Measurements from ENCODE around the gene GIGYF2.
"Not testable (repeated sequence)": the region's sequence is repeated elsewhere in the genome, so short reads cannot be mapped to it uniquely, and the experiment has no call there.

The GIGYF2 gene

DNA sequence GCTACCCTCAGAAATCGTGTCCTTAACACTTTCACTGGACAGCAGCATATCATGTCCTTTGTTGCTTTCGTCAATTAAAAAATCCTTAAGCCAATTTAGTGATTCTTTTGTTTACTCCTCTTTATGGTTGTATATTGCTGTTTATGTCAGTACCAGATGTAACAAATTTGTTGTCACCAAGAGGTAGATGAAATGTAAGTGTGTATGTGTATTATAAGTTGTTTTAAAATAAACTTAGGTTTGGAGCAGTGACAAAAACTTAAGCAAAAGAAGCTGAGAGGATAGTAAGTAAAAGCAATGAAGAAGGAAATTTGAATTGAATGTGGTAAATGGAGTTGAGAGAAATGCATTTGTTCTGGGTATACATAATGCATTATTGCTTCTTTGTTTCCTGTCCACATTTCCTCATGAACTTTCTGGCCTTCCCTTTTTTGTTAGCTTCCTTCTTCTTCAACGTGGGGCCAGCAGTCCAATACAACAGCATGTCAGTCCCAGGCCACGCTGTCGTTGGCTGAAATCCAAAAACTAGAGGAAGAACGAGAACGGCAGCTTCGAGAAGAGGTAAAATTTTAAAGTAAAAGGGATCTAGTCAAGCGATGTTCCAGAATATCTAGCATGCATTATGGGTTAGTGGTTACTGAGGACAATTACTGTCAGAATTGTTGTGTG lies 142.4 kb downstream of the GIGYF2 start:
- peaks cover 14% of the 10 kb centered on the region for H3K36me3 Mint-ChIP-seq
- H3K27me3 Mint-ChIP-seq = no peaks in the 10 kb centered on the region
- peak overlapping the region; percentile 79 for H3K27ac Mint-ChIP-seq
- H3K9me3 Mint-ChIP-seq (ENCODE audit: low read depth) = no peaks in the 10 kb centered on the region
- no peak overlapping the region for H3K4me3 Mint-ChIP-seq
- H3K4me1 Mint-ChIP-seq (ENCODE audit: low read depth) = peaks cover 33% of the 10 kb centered on the region

DNA sequence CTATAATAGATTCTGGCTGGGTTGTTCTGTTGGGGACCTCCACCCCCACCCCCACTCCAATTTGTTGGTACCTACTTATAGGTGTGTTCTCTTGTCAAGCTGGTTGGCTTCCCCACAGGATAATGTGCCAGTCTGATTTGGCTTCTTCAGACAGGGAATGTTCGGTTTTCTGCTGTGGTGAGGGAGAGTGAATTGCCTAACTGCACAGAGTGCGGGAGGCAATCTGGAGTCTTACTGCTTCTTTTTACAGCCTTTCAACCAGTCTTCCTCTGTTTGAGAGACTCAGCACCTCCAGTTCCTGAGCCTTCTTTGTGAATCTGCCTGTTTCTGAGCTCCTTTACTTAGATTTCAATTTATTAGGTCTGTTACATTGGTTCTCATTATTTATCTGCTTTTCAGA lies 145.6 kb downstream of the GIGYF2 start:
- Mint-ChIP-seq H3K9me3 (ENCODE audit: low read depth) (no peaks in the 10 kb centered on the region), H3K27ac (no peak overlapping the region), H3K4me3 (no peak overlapping the region), H3K27me3 (no peaks in the 10 kb centered on the region), H3K36me3 (peaks cover 11% of the 10 kb centered on the region), H3K4me1 (ENCODE audit: low read depth) (peaks cover 22% of the 10 kb centered on the region)

DNA sequence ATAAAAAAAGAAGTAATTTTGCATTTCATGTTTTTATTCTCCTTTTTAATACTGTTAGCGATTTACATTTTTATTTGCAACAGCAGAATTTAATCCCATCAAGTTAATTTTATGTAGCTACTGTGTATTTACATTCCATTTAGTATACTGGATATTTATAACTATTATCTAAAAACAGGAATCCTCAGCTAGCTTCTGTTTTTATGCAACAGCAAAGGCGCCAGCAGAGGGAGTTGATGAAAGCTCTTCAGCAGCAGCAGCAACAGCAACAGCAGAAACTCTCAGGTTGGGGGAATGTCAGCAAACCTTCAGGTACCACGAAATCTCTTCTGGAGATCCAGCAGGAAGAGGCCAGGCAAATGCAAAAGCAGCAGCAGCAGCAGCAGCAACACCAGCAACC lies 146.7 kb downstream of the GIGYF2 start:
- Mint-ChIP-seq H3K27me3 (no peaks in the 10 kb centered on the region), H3K4me1 (ENCODE audit: low read depth) (peaks cover 10% of the 10 kb centered on the region), H3K36me3 (peaks cover 13% of the 10 kb centered on the region), H3K27ac (no peak overlapping the region), H3K4me3 (no peak overlapping the region), H3K9me3 (ENCODE audit: low read depth) (no peaks in the 10 kb centered on the region)

DNA sequence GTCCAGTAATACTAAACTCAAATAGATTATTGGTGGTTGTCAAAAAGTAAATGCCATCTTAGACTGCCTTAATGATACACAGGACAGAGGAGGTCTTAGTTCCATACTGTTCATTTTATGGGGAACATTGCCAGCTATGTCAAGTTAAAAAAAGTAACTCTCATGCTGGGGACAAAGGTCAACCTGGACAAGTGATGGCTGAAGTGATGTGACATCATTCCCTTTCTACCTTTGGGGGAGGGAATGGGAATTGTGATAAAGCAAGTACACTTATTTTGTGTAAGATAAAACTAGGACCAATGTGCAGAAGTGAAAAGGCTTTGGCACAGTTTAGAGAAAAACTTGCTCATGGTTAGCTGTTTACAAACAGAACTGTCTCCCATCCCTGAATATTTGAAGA lies 148.9 kb downstream of the GIGYF2 start:
- H3K9me3 Mint-ChIP-seq (ENCODE audit: low read depth) = no peaks in the 10 kb centered on the region
- H3K27ac Mint-ChIP-seq = no peak overlapping the region
- H3K36me3 Mint-ChIP-seq = peaks cover 10% of the 10 kb centered on the region
- no peaks in the 10 kb centered on the region for H3K4me1 Mint-ChIP-seq (ENCODE audit: low read depth)
- H3K27me3 Mint-ChIP-seq = no peaks in the 10 kb centered on the region
- H3K4me3 Mint-ChIP-seq = no peak overlapping the region

DNA sequence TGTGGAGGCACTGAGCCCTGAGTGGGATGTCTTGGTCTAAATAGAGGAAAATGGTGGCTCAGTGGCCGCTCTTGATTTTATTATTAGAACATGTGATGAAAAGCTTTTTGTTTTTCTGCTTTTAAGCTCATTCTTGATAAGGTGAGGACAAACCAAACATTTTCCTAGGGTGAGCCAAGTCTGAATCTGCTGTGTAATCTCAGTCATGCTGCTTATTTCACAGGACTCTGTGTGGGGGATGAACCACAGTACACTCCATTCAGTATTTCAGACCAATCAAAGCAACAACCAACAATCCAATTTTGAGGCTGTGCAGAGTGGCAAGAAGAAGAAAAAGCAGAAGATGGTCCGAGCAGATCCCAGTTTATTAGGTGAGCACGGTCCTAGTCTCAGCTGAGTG lies 152.9 kb downstream of the GIGYF2 start:
- Mint-ChIP-seq H3K27me3 (no peaks in the 10 kb centered on the region), H3K36me3 (peaks cover 19% of the 10 kb centered on the region), H3K4me1 (ENCODE audit: low read depth) (no peaks in the 10 kb centered on the region), H3K4me3 (no peak overlapping the region), H3K9me3 (ENCODE audit: low read depth) (no peaks in the 10 kb centered on the region), H3K27ac (no peak overlapping the region)

DNA sequence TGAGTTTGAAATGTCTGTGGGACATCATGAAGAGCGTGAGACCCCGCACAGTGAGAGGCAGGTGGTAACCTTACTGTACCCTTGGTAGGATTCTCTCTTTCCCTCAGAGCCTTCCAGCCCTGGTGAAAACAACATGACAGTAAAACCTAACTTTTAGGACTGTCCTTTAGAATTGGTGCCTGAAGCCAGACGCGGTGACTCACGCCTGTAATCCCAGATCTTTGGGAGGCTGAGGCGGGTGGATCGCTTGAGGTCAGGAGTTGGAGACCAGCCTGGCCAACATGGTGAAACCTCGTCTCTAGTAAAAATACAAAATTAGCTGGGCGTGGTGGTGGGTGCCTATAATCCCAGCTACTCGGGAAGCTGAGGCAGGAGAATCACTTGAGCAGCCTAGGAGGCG lies 154.9 kb downstream of the GIGYF2 start:
- not testable (repeated sequence) for H3K27me3 Mint-ChIP-seq; H3K4me1 Mint-ChIP-seq (ENCODE audit: low read depth); H3K9me3 Mint-ChIP-seq (ENCODE audit: low read depth); H3K4me3 Mint-ChIP-seq
- Mint-ChIP-seq H3K27ac (peak overlapping the region; percentile 89), H3K36me3 (peaks cover 21% of the 10 kb centered on the region)

DNA sequence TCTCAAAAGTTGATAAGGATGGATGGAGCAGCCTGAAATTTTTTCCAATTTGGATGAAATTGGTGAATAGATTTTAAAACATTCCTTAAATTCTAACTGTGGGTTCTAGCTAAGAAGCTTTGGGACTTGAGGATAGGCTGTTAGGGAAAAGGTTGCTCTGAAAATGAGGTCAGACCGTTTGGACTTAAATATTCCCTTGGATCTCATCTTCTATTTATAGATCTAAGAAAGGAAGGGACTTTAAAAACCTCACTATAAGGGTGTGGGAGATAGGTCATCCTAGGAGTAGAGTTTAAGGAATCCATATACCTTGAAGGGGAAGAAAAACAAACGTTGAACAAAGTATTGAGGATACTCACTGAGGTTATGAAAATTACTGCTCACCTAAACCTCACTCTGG lies 155.5 kb downstream of the GIGYF2 start:
- Mint-ChIP-seq H3K27ac (peak overlapping the region; percentile 50), H3K27me3 (no peaks in the 10 kb centered on the region), H3K4me3 (no peak overlapping the region), H3K4me1 (ENCODE audit: low read depth) (no peaks in the 10 kb centered on the region), H3K36me3 (peaks cover 24% of the 10 kb centered on the region), H3K9me3 (ENCODE audit: low read depth) (no peaks in the 10 kb centered on the region)

DNA sequence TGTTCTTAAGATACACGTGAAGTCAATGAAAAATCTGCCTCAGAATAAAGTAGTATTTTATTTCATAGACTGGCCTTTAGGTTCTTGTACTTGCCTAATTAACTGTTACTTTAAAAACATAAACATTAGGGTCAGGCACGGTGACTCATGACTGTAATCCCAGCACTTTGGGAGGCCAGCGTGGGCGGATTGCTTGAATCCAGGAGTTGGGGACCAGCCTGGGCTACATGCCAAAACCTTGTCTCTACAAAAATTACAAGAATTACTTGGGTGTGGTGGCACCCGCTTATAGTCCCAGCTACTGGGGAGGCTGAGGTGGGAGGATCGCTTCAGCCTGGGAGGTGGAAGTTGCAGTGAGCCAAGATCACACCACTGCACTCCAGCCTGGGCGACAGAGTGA lies 157.0 kb downstream of the GIGYF2 start:
- Mint-ChIP-seq H3K9me3 (ENCODE audit: low read depth) (no peaks in the 10 kb centered on the region), H3K4me1 (ENCODE audit: low read depth) (no peaks in the 10 kb centered on the region), H3K27me3 (no peaks in the 10 kb centered on the region), H3K4me3 (no peak overlapping the region), H3K36me3 (peaks cover 21% of the 10 kb centered on the region), H3K27ac (no peak overlapping the region)

DNA sequence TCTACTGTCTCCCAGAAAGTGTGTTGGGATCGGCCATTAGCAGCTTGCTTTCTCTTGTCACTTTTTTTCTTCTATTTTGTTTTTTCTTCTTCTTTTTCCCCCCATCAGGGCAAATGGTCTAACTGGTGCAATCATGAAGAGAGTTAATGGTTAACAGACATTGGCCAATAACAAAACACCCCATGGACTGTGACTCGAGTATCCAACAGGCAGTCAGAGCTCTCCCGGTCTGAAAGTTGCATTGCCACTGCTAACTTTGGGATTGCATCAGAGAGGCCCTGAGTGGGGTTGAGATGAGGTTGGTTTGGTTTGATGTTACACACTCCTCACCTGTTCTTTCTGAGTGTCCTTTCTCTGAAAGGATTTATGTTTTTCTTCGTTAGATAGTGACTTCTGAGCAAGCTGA lies 160.0 kb downstream of the GIGYF2 start:
- H3K36me3 Mint-ChIP-seq = peaks cover 21% of the 10 kb centered on the region
- H3K27ac Mint-ChIP-seq = peak overlapping the region; percentile 54
- no peak overlapping the region for H3K4me3 Mint-ChIP-seq
- H3K27me3 Mint-ChIP-seq = no peaks in the 10 kb centered on the region
- no peaks in the 10 kb centered on the region for H3K9me3 Mint-ChIP-seq (ENCODE audit: low read depth)
- no peaks in the 10 kb centered on the region for H3K4me1 Mint-ChIP-seq (ENCODE audit: low read depth)

DNA sequence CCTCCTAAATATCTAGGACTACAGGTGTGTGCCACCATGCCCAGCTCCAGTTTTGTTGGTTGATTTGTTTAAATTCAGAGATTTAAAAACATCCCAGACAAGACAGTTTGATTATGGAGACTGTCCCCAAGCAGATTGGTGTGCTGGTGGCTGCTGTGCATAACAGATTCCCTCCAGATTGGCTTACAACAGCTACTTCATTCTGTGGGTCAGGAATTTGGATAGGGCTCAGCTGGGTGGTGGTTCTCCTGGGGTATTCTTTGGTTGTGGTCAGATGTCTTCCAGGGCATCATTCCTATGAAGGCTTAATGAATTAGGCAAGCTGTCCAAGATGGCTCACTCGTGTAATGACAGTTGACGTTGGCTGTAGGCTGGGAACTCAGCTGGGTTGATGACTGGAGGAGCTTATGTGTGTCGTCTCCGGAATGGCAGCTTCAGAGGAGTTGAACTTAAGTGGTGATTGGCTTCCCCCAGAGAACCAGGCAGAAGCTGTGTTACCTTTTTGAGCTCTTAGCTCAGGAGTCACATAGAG lies 162.3 kb downstream of the GIGYF2 start:
- Mint-ChIP-seq H3K9me3 (ENCODE audit: low read depth) (no peaks in the 10 kb centered on the region), H3K4me1 (ENCODE audit: low read depth) (no peaks in the 10 kb centered on the region), H3K27ac (no peak overlapping the region), H3K36me3 (peaks cover 16% of the 10 kb centered on the region), H3K4me3 (no peak overlapping the region), H3K27me3 (no peaks in the 10 kb centered on the region)

DNA sequence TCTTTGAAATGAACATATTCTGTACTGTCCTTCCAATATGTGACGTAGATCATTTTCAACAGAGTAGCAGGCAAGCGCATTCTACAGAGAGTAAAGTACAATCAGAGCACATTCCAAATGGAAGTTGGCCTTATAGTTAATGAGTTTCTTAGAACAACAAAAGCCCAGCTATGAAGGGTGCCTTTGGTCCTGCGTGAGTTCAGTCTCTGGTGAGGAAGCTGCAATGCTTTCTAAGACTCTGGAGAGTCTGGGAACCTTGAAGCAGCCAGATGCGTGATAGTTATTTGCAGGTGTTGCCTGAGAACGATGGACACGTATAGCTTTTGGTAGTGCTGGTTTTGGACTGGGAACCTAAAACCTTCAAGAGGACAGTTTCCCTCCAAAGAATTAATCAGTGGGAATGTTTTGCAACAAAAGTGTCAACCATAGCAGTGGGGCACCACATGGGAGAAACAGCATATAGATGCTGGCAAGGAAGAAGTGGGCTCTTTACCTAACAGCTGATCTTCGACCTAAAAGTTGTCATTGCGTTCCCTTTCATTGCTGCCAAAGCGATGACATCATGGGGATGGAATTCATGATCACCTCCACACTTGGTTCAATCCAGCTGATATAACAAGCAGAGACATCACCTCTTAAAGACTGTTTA lies 163.6 kb downstream of the GIGYF2 start:
- H3K27ac Mint-ChIP-seq = no peak overlapping the region
- H3K27me3 Mint-ChIP-seq = no peaks in the 10 kb centered on the region
- H3K36me3 Mint-ChIP-seq = peaks cover 16% of the 10 kb centered on the region
- no peaks in the 10 kb centered on the region for H3K4me1 Mint-ChIP-seq (ENCODE audit: low read depth)
- H3K9me3 Mint-ChIP-seq (ENCODE audit: low read depth) = no peaks in the 10 kb centered on the region
- no peak overlapping the region for H3K4me3 Mint-ChIP-seq

DNA sequence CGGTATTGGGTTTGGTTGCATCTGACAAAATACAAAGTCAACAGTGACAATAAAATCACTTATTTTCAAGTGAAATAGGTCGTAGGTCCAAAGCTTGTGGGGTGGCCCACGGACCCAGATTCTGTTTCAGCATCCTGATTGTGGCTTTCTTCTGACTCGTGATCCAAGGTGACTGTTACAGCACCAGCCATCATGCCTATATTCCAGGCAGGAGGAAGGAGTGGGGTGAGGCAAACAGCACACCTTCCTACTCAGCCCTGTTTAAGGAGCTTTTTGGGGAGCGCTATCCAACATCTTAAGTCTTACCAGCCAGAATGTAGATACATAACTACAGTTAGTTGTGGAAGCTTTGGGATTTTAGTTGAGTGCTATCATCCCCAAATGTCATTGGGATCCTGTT lies 164.2 kb downstream of the GIGYF2 start:
- H3K4me1 Mint-ChIP-seq (ENCODE audit: low read depth) = no peaks in the 10 kb centered on the region
- no peaks in the 10 kb centered on the region for H3K9me3 Mint-ChIP-seq (ENCODE audit: low read depth)
- no peak overlapping the region for H3K27ac Mint-ChIP-seq
- H3K4me3 Mint-ChIP-seq = no peak overlapping the region
- H3K27me3 Mint-ChIP-seq = no peaks in the 10 kb centered on the region
- peaks cover 16% of the 10 kb centered on the region for H3K36me3 Mint-ChIP-seq

DNA sequence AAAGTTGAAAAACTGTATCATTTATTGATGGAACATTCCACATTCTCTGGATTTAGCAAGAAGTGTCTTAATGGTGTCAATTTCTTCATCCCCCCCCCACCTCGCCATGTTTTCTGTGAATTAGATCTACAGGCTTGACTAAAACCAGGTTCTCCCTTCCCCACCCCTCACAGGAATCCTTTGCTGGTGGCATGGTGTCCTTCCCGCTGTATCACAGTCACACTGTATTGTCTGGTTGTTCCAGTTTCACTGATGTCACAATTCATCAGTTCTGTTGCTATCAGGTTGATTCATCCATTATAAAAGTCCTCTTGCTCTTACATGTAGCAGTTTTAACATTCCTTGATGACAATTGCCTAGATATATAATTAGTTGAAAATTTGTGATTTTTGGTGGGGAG lies 166.9 kb downstream of the GIGYF2 start:
- Mint-ChIP-seq H3K4me1 (ENCODE audit: low read depth) (no peaks in the 10 kb centered on the region), H3K9me3 (ENCODE audit: low read depth) (no peaks in the 10 kb centered on the region), H3K4me3 (no peak overlapping the region), H3K27me3 (no peaks in the 10 kb centered on the region), H3K27ac (no peak overlapping the region), H3K36me3 (peaks cover 8% of the 10 kb centered on the region)

DNA sequence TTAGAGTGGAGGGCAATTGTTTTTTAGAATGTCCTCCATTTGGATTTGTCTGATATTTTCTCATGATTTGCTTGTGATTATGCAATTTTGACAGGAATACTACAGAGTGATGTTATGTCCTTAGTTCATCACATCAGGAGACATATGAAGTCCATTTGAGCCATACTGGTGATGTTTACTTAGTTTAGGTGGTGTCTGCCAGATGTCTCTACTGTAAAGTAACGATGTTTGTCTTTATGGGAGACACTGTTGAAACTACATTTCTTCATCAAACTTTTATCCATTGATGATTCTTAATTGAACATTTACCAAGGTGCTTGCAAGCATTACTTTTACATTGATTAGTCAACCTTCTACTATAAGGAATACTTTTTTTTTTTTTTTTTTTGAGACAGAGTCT lies 168.0 kb downstream of the GIGYF2 start:
- Mint-ChIP-seq H3K9me3 (ENCODE audit: low read depth) (no peaks in the 10 kb centered on the region), H3K4me1 (ENCODE audit: low read depth) (no peaks in the 10 kb centered on the region), H3K27me3 (no peaks in the 10 kb centered on the region), H3K36me3 (peaks cover 5% of the 10 kb centered on the region), H3K27ac (no peak overlapping the region), H3K4me3 (no peak overlapping the region)

DNA sequence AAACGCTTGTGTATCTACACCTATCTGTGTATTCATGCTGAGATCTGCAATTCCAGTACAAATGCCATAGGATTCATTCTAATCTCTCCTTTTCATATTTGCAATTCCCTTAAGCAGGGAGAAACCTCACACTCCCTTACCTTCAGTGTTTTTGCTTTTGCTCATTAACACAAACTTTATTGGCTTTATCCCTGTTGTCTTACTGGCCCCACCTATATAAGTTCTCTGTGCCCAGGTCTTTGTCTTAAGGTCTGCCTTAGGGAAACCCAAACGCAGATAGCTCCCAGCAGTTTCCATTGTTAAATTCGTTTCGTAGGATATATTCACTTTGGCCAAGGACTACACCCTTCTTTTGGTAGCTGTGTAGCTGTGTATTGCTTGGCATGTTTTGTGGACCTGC lies 169.0 kb downstream of the GIGYF2 start:
- H3K4me1 Mint-ChIP-seq (ENCODE audit: low read depth) = no peaks in the 10 kb centered on the region
- no peaks in the 10 kb centered on the region for H3K9me3 Mint-ChIP-seq (ENCODE audit: low read depth)
- no peak overlapping the region for H3K27ac Mint-ChIP-seq
- no peaks in the 10 kb centered on the region for H3K27me3 Mint-ChIP-seq
- H3K4me3 Mint-ChIP-seq = no peak overlapping the region
- H3K36me3 Mint-ChIP-seq = peaks cover under 1% of the 10 kb centered on the region

Measured in activated naive CD8-positive, alpha-beta T cell (primary cell).